B cell (primary cell): ENCODE results near the gene PRDM15. TPM values are rescaled to one million over a fixed set of nuclear protein-coding genes. Genes with fewer than 3 reads are reported as not detected.

Experiments used
- ATAC-seq: fragments of 200-7000 bp; cut with Tn5 transposase; one replicate; pipeline ENCODE4 v1.10.0; 2021; ENCODE audit warnings: low read depth, mild to moderate bottlenecking, moderate number of reproducible peaks, moderate library complexity
- CTCF ChIA-PET: fragments of 350-600 bp; sonication (Branson Sonifier 250); formaldehyde crosslinking; loops from one replicate; lab custom pipeline; 2021; ENCODE audit warnings: antibody characterized with exemption, inconsistent platforms; lab: Charles Lee
- POLR2A ChIA-PET: fragments of 350-600 bp; sonication (Branson Sonifier 250); formaldehyde crosslinking; loops from one replicate; lab custom pipeline; 2021; ENCODE audit warnings: antibody characterized with exemption; lab: Charles Lee
- DNase-seq: peaks from one replicate; pipeline ENCODE4 v3.0.0; 2013
- H2AFZ ChIP-seq: 2 replicates; pipeline ENCODE4 v1.6.1; 2012; ENCODE audit warnings: mild to moderate bottlenecking, low read depth, low read length; ENCODE audit not compliant: insufficient read depth, poor library complexity, severe bottlenecking
- H3K27ac ChIP-seq, 2 donors: 1 replicate in 1 of 2; 2 replicates in 1 of 2; pipeline ENCODE4 v1.5.1; 2012 to 2013; ENCODE audit warnings: low read length in 2 of 2, mild to moderate bottlenecking in 2 of 2, moderate library complexity in 1 of 2
- H3K27me3 ChIP-seq, 4 experiments: fragments of 200-600 bp in 1 of 4; sonication (generic) in 1 of 4; replicated peaks in 1 of 4; 1 replicate in 2 of 4; 2 replicates in 2 of 4; pipeline versions ENCODE4 v1.6.1 to v1.7.0; 2013 to 2016; ENCODE audit warnings: low read length in 3 of 4, mild to moderate bottlenecking in 2 of 4, mixed read lengths in 1 of 4, moderate library complexity in 1 of 4; ENCODE audit not compliant: insufficient read depth in 4 of 4, control insufficient read depth in 3 of 4; ENCODE audit errors: control extremely low read depth in 1 of 4
- H3K36me3 ChIP-seq, 2 experiments: replicated peaks in 1 of 2; 1 replicate in 1 of 2; 2 replicates in 1 of 2; pipeline versions ENCODE4 v1.6.1 to v1.7.1; 2013; ENCODE audit warnings: low read length in 1 of 2; ENCODE audit not compliant: insufficient read depth in 2 of 2, control insufficient read depth in 1 of 2; ENCODE audit errors: control extremely low read depth in 1 of 2, extremely low read depth in 1 of 2
- H3K4me1 ChIP-seq, 2 donors: fragments of 200-600 bp in 1 of 2; sonication (generic) in 1 of 2; 1 replicate in 1 of 2; 2 replicates in 1 of 2; pipeline versions ENCODE4 v1.5.1 to v1.6.1; 2013 to 2017; ENCODE audit warnings: low read length in 2 of 2; ENCODE audit not compliant: control insufficient read depth in 2 of 2, insufficient read depth in 2 of 2
- H3K4me2 ChIP-seq: replicated peaks from 2 replicates; pipeline ENCODE3; 2012; ENCODE audit warnings: mild to moderate bottlenecking, low read depth, low read length; ENCODE audit not compliant: poor library complexity, severe bottlenecking
- H3K4me3 ChIP-seq, 5 experiments: fragments of 200-600 bp in 1 of 5; sonication (generic) in 1 of 5; 1 replicate in 3 of 5; 2 replicates in 2 of 5; pipeline versions ENCODE4 v1.5.1 to v1.7.0; 2011 to 2016; ENCODE audit warnings: low read length in 4 of 5, mild to moderate bottlenecking in 4 of 5, low read depth in 2 of 5, control low read depth in 1 of 5, moderate library complexity in 1 of 5; ENCODE audit not compliant: insufficient read depth in 1 of 5; ENCODE audit errors: control extremely low read depth in 1 of 5, extremely low read depth in 1 of 5
- H3K79me2 ChIP-seq: fragments of 200-600 bp; sonication (generic); one replicate; pipeline ENCODE4 v1.6.0; 2016; ENCODE audit warnings: low read length; ENCODE audit not compliant: control insufficient read depth, insufficient read depth
- H3K9ac ChIP-seq: fragments of 200-600 bp; sonication (generic); 2 replicates; pipeline ENCODE4 v1.6.1; 2017; ENCODE audit warnings: mild to moderate bottlenecking, low read length, moderate library complexity
- H3K9me3 ChIP-seq, 3 donors: one replicate each; pipeline versions ENCODE4 v1.6.1 to v1.7.1; 2013; ENCODE audit warnings: low read length in 2 of 3; ENCODE audit not compliant: control insufficient read depth in 2 of 3, insufficient read depth in 1 of 3; ENCODE audit errors: control extremely low read depth in 1 of 3
- H4K20me1 ChIP-seq: 2 replicates; pipeline ENCODE4 v1.6.0; 2012; ENCODE audit warnings: mild to moderate bottlenecking, low read length; ENCODE audit not compliant: insufficient read depth, control insufficient read depth, poor library complexity, severe bottlenecking
- H3K27ac Mint-ChIP-seq: one replicate; pipeline ENCODE4 v1.8.0; 2021; ENCODE audit warnings: mixed read lengths
- H3K27me3 Mint-ChIP-seq: one replicate; pipeline ENCODE4 v1.8.0; 2021; ENCODE audit warnings: mixed read lengths
- H3K4me1 Mint-ChIP-seq: one replicate; pipeline ENCODE4 v1.8.0; 2021; ENCODE audit warnings: mixed read lengths
- H3K4me3 Mint-ChIP-seq: one replicate; pipeline ENCODE4 v1.8.0; 2021; ENCODE audit warnings: mixed read lengths
- H3K9me3 Mint-ChIP-seq: one replicate; pipeline ENCODE4 v1.8.0; 2022; ENCODE audit warnings: mixed read lengths; ENCODE audit not compliant: insufficient read depth
- EZH2 ChIP-seq: IDR thresholded peaks from 2 replicates; pipeline ENCODE4 v1.6.1; 2012; ENCODE audit warnings: borderline replicate concordance, low read depth, mild to moderate bottlenecking, moderate library complexity, low read length; ENCODE audit not compliant: insufficient read depth, poor library complexity, severe bottlenecking
- WGBS: methylation state at CpG from one replicate; pipeline ENCODE4 v1.1.5; 2013; ENCODE audit warnings: missing lambda C conversion rate; ENCODE audit not compliant: insufficient coverage; 5-methylcytosine and 5-hydroxymethylcytosine counted together
- intact Hi-C: fragments of 100-400 bp; cut with micrococcal nuclease; formaldehyde crosslinking; loops from one replicate; pipeline ENCODE4 v1.10.0; 2022
- polyA plus RNA-seq: library from polyadenylated mRNA; depleted of rRNA; stranded (reverse); fragments of >200 nt; gene quantifications from 2 replicates; pipeline ENCODE4 v1.2.3, GENCODE V29; 2012
- total RNA-seq, 2 donors: library from RNA; stranded (reverse); fragments of 120-200 nt in 1 of 2; gene quantifications; 1 replicate in 1 of 2; 2 replicates in 1 of 2; pipeline versions ENCODE4 v1.2.3 to v1.2.4, GENCODE V29; 2013 to 2022
- TF ChIP-seq, protein P1 (sequence below): fragments of 200-600 bp; IDR thresholded peaks from one replicate; pipeline ENCODE4 v1.8.0; 2022; ENCODE audit warnings: antibody characterized with exemption, mild to moderate bottlenecking

PRDM15 gene
- total and polyA plus RNA-seq, 2 donors (not counting 1 experiment from before 2014, with no cell fraction given) = 21.3 to 29.2 TPM

GRCh38 chr21:41892726-41893125 is 13.6 kb upstream of the PRDM15 start:
- TF ChIP-seq, protein P1, sequence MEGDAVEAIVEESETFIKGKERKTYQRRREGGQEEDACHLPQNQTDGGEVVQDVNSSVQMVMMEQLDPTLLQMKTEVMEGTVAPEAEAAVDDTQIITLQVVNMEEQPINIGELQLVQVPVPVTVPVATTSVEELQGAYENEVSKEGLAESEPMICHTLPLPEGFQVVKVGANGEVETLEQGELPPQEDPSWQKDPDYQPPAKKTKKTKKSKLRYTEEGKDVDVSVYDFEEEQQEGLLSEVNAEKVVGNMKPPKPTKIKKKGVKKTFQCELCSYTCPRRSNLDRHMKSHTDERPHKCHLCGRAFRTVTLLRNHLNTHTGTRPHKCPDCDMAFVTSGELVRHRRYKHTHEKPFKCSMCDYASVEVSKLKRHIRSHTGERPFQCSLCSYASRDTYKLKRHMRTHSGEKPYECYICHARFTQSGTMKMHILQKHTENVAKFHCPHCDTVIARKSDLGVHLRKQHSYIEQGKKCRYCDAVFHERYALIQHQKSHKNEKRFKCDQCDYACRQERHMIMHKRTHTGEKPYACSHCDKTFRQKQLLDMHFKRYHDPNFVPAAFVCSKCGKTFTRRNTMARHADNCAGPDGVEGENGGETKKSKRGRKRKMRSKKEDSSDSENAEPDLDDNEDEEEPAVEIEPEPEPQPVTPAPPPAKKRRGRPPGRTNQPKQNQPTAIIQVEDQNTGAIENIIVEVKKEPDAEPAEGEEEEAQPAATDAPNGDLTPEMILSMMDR = no peak
- no peak for TF ChIP-seq EZH2
- no peak overlapping the region for H2AFZ ChIP-seq
- over 99% methylated on average over 14 of the region's 16 CpGs for WGBS
- H3K4me2 ChIP-seq = no peak overlapping the region
- no peaks in the 10 kb centered on the region for H3K79me2 ChIP-seq
- ChIA-PET POLR2A (no interaction called here), CTCF (no interaction called here)
- no peaks in the 10 kb centered on the region for H3K9me3 Mint-ChIP-seq
- no peak overlapping the region for H3K4me3 Mint-ChIP-seq
- peaks cover 7 to 10% of the 10 kb centered on the region in 2 donors for H3K4me1 ChIP-seq
- no peaks in the 10 kb centered on the region for H3K27me3 ChIP-seq
- peaks cover 0 to 6% of the 10 kb centered on the region in 2 experiments for H3K36me3 ChIP-seq
- H3K9ac ChIP-seq = no peak overlapping the region
- H3K27ac ChIP-seq = no peak overlapping the region
- H4K20me1 ChIP-seq = no peaks in the 10 kb centered on the region
- no peak for DNase-seq
- H3K9me3 ChIP-seq = no peaks in the 10 kb centered on the region
- intact Hi-C loops = no loop called here
- H3K4me3 ChIP-seq = no peak overlapping the region
- H3K27me3 Mint-ChIP-seq = no peaks in the 10 kb centered on the region
- ATAC-seq = no peak
- peaks cover 13% of the 10 kb centered on the region for H3K4me1 Mint-ChIP-seq
- H3K27ac Mint-ChIP-seq = no peak overlapping the region

DNA sequence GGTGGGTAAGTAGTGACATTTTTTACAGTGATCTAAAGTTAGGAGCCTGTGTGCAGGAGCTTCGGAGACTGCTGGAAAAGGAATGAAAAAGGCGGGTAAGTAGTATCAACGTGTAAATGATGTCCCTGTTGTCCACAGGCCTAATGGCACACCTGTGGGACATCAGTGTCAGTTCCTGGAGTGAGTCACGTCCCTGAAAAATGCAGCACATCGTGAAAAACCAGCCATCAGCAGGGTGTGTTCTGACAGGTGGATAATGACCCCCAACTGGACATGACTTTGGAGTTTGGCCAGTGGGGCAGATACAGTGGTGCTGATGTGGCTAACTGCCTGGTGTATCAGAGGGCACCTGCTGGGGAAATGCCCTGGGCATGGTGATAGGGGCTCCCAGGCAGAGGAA is 12.0 kb upstream of the PRDM15 start:
- ATAC-seq (no peak), DNase-seq (no peak)
- Histone ChIP-seq H3K9me3 (no peaks in the 10 kb centered on the region), H3K4me2 (no peak overlapping the region), H3K36me3 (peaks cover 0 to 4% of the 10 kb centered on the region in 2 experiments), H4K20me1 (no peaks in the 10 kb centered on the region), H3K27me3 (no peaks in the 10 kb centered on the region), H3K9ac (no peak overlapping the region), H3K79me2 (no peaks in the 10 kb centered on the region), H3K27ac (no peak overlapping the region), H3K4me1 (peaks cover 6 to 8% of the 10 kb centered on the region in 2 donors), H3K4me3 (no peak overlapping the region), H2AFZ (no peak overlapping the region)
- 95% methylated on average over 5 of the region's 5 CpGs for WGBS
- Mint-ChIP-seq H3K4me1 (peaks cover 11% of the 10 kb centered on the region), H3K27me3 (no peaks in the 10 kb centered on the region), H3K4me3 (no peak overlapping the region), H3K9me3 (no peaks in the 10 kb centered on the region), H3K27ac (no peak overlapping the region)
- intact Hi-C loops = no loop called here
- ChIA-PET POLR2A (no interaction called here), CTCF (no interaction called here)
- TF ChIP-seq EZH2 = no peak
- TF ChIP-seq, protein P1 = no peak
